Osteocyte (in vitro differentiated cells): ENCODE results near the gene BATF. TPM values are rescaled to one million over a fixed set of nuclear protein-coding genes. Genes with fewer than 3 reads are reported as not detected.

Experiments used
- DNase-seq: peaks from one replicate; pipeline ENCODE4 v3.0.0; 2021; ENCODE audit warnings: mixed read lengths; ENCODE audit not compliant: unreplicated experiment; ENCODE audit errors: extremely low spot score
- H3K27ac Mint-ChIP-seq: one replicate; pipeline ENCODE4 v1.8.0; 2021; ENCODE audit warnings: mild to moderate bottlenecking, mixed read lengths; ENCODE audit not compliant: unreplicated experiment
- H3K27me3 Mint-ChIP-seq: one replicate; pipeline ENCODE4 v1.8.0; 2021; ENCODE audit warnings: mixed read lengths; ENCODE audit not compliant: unreplicated experiment
- H3K36me3 Mint-ChIP-seq: one replicate; pipeline ENCODE4 v1.8.0; 2021; ENCODE audit warnings: mixed read lengths; ENCODE audit not compliant: unreplicated experiment
- H3K4me1 Mint-ChIP-seq: one replicate; pipeline ENCODE4 v1.8.0; 2021; ENCODE audit warnings: mixed read lengths; ENCODE audit not compliant: unreplicated experiment
- H3K4me3 Mint-ChIP-seq: one replicate; pipeline ENCODE4 v1.8.0; 2021; ENCODE audit warnings: mild to moderate bottlenecking, moderate library complexity, mixed read lengths; ENCODE audit not compliant: unreplicated experiment
- H3K9me3 Mint-ChIP-seq: one replicate; pipeline ENCODE4 v1.8.0; 2021; ENCODE audit warnings: mixed read lengths; ENCODE audit not compliant: unreplicated experiment
- total RNA-seq: library from RNA; stranded (reverse); gene quantifications from 2 replicates; pipeline ENCODE4 v1.2.1, GENCODE V29; 2021
- TF ChIP-seq, protein P1 (sequence below): fragments of 200-600 bp; sonication (generic); IDR thresholded peaks from 2 replicates; pipeline ENCODE4 v1.5.0; 2021; ENCODE audit warnings: antibody characterized with exemption, mild to moderate bottlenecking, moderate library complexity

Gene BATF
- total RNA-seq, 1 donor from 2014 or later = not detected

DNA sequence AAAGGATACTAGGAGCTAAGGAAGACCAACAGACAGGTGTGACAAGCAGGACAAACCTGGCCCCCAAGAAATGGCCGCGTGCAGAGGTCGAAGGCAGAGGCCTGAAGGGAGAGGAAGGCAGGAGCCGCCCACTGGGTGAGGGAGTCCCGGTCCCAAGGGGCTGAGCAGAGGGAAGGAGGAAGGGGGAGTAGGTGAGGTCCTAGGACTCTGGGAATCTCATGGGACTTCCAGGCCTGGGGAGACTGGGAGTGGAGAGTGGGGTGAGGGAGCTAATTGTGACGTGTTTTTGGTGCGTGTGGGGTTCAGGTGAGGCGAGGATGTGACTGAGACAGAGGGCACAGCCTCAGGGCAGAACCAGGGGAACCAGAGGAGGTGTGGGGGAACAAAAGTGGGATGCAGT, 44.5 kb downstream of the BATF start:
- TF ChIP-seq, protein P1, sequence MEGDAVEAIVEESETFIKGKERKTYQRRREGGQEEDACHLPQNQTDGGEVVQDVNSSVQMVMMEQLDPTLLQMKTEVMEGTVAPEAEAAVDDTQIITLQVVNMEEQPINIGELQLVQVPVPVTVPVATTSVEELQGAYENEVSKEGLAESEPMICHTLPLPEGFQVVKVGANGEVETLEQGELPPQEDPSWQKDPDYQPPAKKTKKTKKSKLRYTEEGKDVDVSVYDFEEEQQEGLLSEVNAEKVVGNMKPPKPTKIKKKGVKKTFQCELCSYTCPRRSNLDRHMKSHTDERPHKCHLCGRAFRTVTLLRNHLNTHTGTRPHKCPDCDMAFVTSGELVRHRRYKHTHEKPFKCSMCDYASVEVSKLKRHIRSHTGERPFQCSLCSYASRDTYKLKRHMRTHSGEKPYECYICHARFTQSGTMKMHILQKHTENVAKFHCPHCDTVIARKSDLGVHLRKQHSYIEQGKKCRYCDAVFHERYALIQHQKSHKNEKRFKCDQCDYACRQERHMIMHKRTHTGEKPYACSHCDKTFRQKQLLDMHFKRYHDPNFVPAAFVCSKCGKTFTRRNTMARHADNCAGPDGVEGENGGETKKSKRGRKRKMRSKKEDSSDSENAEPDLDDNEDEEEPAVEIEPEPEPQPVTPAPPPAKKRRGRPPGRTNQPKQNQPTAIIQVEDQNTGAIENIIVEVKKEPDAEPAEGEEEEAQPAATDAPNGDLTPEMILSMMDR = no peak
- H3K4me3 Mint-ChIP-seq = no peak overlapping the region
- H3K4me1 Mint-ChIP-seq = no peaks in the 10 kb centered on the region
- no peaks in the 10 kb centered on the region for H3K9me3 Mint-ChIP-seq
- H3K27me3 Mint-ChIP-seq = peaks cover 83% of the 10 kb centered on the region
- H3K36me3 Mint-ChIP-seq = no peaks in the 10 kb centered on the region
- H3K27ac Mint-ChIP-seq = no peak overlapping the region
- no peak for DNase-seq

DNA sequence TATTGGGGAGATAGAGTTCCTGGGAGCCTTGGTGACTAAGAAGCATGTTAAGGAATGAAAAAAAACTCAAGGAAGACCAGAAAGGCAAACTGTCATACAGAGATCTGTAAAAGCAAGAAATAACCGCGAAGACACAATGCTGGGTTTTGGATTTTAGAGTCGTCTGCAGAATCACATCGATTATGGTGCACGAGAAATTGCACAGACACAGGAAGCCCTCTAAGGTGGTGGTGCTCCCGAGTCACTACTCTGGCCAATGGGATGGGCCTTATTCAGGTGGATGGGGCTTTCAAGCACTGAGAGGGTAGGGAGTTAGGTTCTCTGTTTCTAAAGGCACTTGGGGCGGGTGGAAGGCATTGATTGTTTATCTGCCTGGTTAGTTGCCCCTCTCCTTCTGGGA, 45.9 kb downstream of the BATF start:
- H3K9me3 Mint-ChIP-seq = no peaks in the 10 kb centered on the region
- H3K27me3 Mint-ChIP-seq = peaks cover 81% of the 10 kb centered on the region
- TF ChIP-seq, protein P1 = no peak
- no peaks in the 10 kb centered on the region for H3K36me3 Mint-ChIP-seq
- H3K4me3 Mint-ChIP-seq = no peak overlapping the region
- H3K4me1 Mint-ChIP-seq = no peaks in the 10 kb centered on the region
- H3K27ac Mint-ChIP-seq = no peak overlapping the region
- DNase-seq = no peak

- Mint-ChIP-seq H3K4me3 (no peak overlapping the region), H3K36me3 (no peaks in the 10 kb centered on the region), H3K27ac (no peak overlapping the region), H3K4me1 (no peaks in the 10 kb centered on the region), H3K9me3 (no peaks in the 10 kb centered on the region), H3K27me3 (peaks cover 81% of the 10 kb centered on the region)
- DNase-seq = no peak
- TF ChIP-seq, protein P1 = no peak
Measured at GRCh38 chr14:75568791-75569190, 46.5 kb downstream of the BATF start.

DNA sequence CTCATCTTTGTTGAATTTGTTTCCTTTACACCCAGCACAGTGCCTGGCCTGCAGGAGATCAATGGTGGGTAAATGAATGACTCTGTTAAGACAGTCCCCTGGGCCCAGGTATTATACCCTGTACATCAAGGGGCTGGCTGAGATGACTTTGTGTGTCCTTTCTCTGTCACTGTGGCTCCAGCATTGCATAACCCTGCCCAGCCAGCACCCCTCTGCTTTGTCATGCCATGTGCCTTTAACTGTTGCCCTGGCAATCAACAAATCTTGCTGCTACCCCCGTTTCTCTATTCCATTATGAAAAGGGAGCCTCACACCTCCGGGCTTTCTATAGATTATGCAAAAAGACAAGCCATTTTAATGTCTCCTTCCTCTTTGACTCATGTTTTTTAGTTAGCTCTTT, 48.5 kb downstream of the BATF start:
- TF ChIP-seq, protein P1 = no peak
- Mint-ChIP-seq H3K36me3 (no peaks in the 10 kb centered on the region), H3K9me3 (no peaks in the 10 kb centered on the region), H3K4me1 (no peaks in the 10 kb centered on the region), H3K27me3 (peaks cover 85% of the 10 kb centered on the region), H3K4me3 (no peak overlapping the region), H3K27ac (no peak overlapping the region)
- DNase-seq = no peak

DNA sequence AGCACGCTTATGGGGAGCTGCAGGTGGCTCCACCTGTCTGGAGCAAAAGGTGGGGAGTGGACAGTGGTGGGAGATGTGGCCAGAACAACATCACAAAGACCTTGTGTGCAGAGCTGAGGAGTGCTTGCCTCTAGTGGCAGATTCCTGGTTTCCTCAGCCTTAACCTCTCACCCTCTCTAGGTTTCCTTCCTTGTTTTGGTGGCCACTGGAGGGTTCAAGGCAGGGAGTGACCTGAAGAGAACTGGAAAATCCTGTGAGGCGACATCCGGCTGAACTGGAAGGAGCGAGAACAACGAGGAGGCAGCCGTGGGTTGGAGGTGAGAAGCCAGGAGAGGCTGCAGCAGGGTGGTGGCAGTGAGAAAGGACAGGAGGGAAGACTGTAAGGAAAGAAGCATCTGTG, 49.8 kb downstream of the BATF start:
- H3K4me3 Mint-ChIP-seq = no peak overlapping the region
- TF ChIP-seq, protein P1 = no peak
- no peaks in the 10 kb centered on the region for H3K9me3 Mint-ChIP-seq
- H3K27me3 Mint-ChIP-seq = peaks cover 77% of the 10 kb centered on the region
- no peaks in the 10 kb centered on the region for H3K4me1 Mint-ChIP-seq
- no peak for DNase-seq
- no peaks in the 10 kb centered on the region for H3K36me3 Mint-ChIP-seq
- no peak overlapping the region for H3K27ac Mint-ChIP-seq
